ENCODE data around the gene SLC16A10. TPM values are rescaled to one million over a fixed set of nuclear protein-coding genes. Genes with fewer than 3 reads are reported as not detected.
"Not testable (repeated sequence)": the region's sequence is repeated elsewhere in the genome, so short reads cannot be mapped to it uniquely, and the experiment has no call there.

The SLC16A10 gene
- not detected for polyA plus RNA-seq

- Mint-ChIP-seq H3K36me3 (no peaks in the 10 kb centered on the region), H3K4me1 (peaks cover 13 to 18% of the 10 kb centered on the region in 2 donors), H3K4me3 (peak within 1 kb of the TSS; percentile 77 to 86 (median 83)), H3K27me3 (ENCODE audit: low read depth in 3 of 3) (peaks cover 11 to 27% (median 14%) of the 10 kb centered on the region in 3 donors), H3K27ac (no peak within 1 kb of the TSS), H3K9me3 (no peaks in the 10 kb centered on the region)
- DNase-seq: peak; percentile 26 to 39 (median 27)
Measured at GRCh38 chr6:111087106-111087835, at the start of gene SLC16A10. Gene SLC16A10 (plus strand): TSS chr6:111087503. CDS start chr6:111087753, 250 bp downstream.

GRCh38 chr6:111038534-111039252 is 48.6 kb upstream of the SLC16A10 start:
- no peak overlapping the region for H3K4me3 Mint-ChIP-seq
- H3K27ac Mint-ChIP-seq: no peak overlapping the region
- H3K9me3 Mint-ChIP-seq: no peaks in the 10 kb centered on the region

GRCh38 chr6:111041917-111042316 is 45.4 kb upstream of the SLC16A10 start:
- Mint-ChIP-seq H3K4me3 (no peak overlapping the region), H3K27ac (no peak overlapping the region), H3K4me1 (no peaks in the 10 kb centered on the region), H3K36me3 (no peaks in the 10 kb centered on the region), H3K27me3 (ENCODE audit: low read depth in 3 of 3) (peaks cover 0 to 2% (median 0%) of the 10 kb centered on the region in 3 donors), H3K9me3 (no peaks in the 10 kb centered on the region)
- no peak for DNase-seq

More at GRCh38 chr6:111038534-111039252, 48.6 kb upstream of the SLC16A10 start:
- H3K4me1 Mint-ChIP-seq: no peaks in the 10 kb centered on the region
- no peak for DNase-seq
- no peaks in the 10 kb centered on the region for H3K36me3 Mint-ChIP-seq
- H3K27me3 Mint-ChIP-seq (ENCODE audit: low read depth in 3 of 3): no peaks in the 10 kb centered on the region

- H3K27me3 Mint-ChIP-seq (ENCODE audit: low read depth in 3 of 3): peaks cover 0 to 4% (median 3%) of the 10 kb centered on the region in 3 donors
- no peaks in the 10 kb centered on the region for H3K9me3 Mint-ChIP-seq
- H3K27ac Mint-ChIP-seq: no peak overlapping the region
- H3K36me3 Mint-ChIP-seq: no peaks in the 10 kb centered on the region
- no peak overlapping the region for H3K4me3 Mint-ChIP-seq
- H3K4me1 Mint-ChIP-seq: no peaks in the 10 kb centered on the region
- DNase-seq: no peak
Measured at GRCh38 chr6:111047244-111047643, 40.1 kb upstream of the SLC16A10 start.

GRCh38 chr6:111050261-111051023 is 36.9 kb upstream of the SLC16A10 start:
- H3K27ac Mint-ChIP-seq: no peak overlapping the region

GRCh38 chr6:111052171-111052570 is 35.1 kb upstream of the SLC16A10 start:
- Mint-ChIP-seq H3K36me3 (no peaks in the 10 kb centered on the region), H3K9me3 (no peaks in the 10 kb centered on the region), H3K27ac (no peak overlapping the region), H3K4me3 (no peak overlapping the region), H3K27me3 (ENCODE audit: low read depth in 3 of 3) (peaks cover 2 to 3% (median 3%) of the 10 kb centered on the region in 3 donors), H3K4me1 (no peaks in the 10 kb centered on the region)
- no peak for DNase-seq

More at GRCh38 chr6:111050261-111051023, 36.9 kb upstream of the SLC16A10 start:
- H3K9me3 Mint-ChIP-seq: no peaks in the 10 kb centered on the region
- H3K4me1 Mint-ChIP-seq: no peaks in the 10 kb centered on the region
- no peak for DNase-seq
- peaks cover 2 to 3% (median 2%) of the 10 kb centered on the region in 3 donors for H3K27me3 Mint-ChIP-seq (ENCODE audit: low read depth in 3 of 3)
- no peak overlapping the region for H3K4me3 Mint-ChIP-seq
- no peaks in the 10 kb centered on the region for H3K36me3 Mint-ChIP-seq

- H3K4me1 Mint-ChIP-seq: no peaks in the 10 kb centered on the region
- DNase-seq: peak in 2 of 3 donors; percentile 2 to 4
- no peaks in the 10 kb centered on the region for H3K9me3 Mint-ChIP-seq
- no peak overlapping the region for H3K27ac Mint-ChIP-seq
- no peak overlapping the region for H3K4me3 Mint-ChIP-seq
- peaks cover 0 to 3% (median 0%) of the 10 kb centered on the region in 3 donors for H3K36me3 Mint-ChIP-seq
- H3K27me3 Mint-ChIP-seq (ENCODE audit: low read depth in 3 of 3): peaks cover 5 to 6% (median 6%) of the 10 kb centered on the region in 3 donors
Measured at GRCh38 chr6:111057074-111057752, 30.1 kb upstream of the SLC16A10 start.

- no peaks in the 10 kb centered on the region for H3K4me1 Mint-ChIP-seq
- peaks cover 0 to 8% (median 0%) of the 10 kb centered on the region in 6 donors for H3K9me3 Mint-ChIP-seq
- no peak overlapping the region for H3K4me3 Mint-ChIP-seq
- H3K27me3 Mint-ChIP-seq (ENCODE audit: low read depth in 3 of 3): peaks cover 3 to 15% (median 6%) of the 10 kb centered on the region in 3 donors
- DNase-seq: no peak
- peaks cover 0 to 3% (median 0%) of the 10 kb centered on the region in 3 donors for H3K36me3 Mint-ChIP-seq
- no peak overlapping the region for H3K27ac Mint-ChIP-seq
Measured at GRCh38 chr6:111061508-111061907, 25.8 kb upstream of the SLC16A10 start.

- DNase-seq, H3K9me3 Mint-ChIP-seq, H3K36me3 Mint-ChIP-seq, H3K4me1 Mint-ChIP-seq, H3K27ac Mint-ChIP-seq, H3K4me3 Mint-ChIP-seq: not testable (repeated sequence)
- peaks cover 3 to 16% (median 6%) of the 10 kb centered on the region in 3 donors for H3K27me3 Mint-ChIP-seq (ENCODE audit: low read depth in 3 of 3)
Measured at GRCh38 chr6:111061985-111062384, 25.3 kb upstream of the SLC16A10 start.

GRCh38 chr6:111062860-111063259 is 24.4 kb upstream of the SLC16A10 start:
- H3K4me1 Mint-ChIP-seq, H3K27ac Mint-ChIP-seq, DNase-seq, H3K4me3 Mint-ChIP-seq, H3K9me3 Mint-ChIP-seq, H3K36me3 Mint-ChIP-seq: not testable (repeated sequence)
- H3K27me3 Mint-ChIP-seq (ENCODE audit: low read depth in 3 of 3): peaks cover 2 to 17% (median 5%) of the 10 kb centered on the region in 3 donors

GRCh38 chr6:111068109-111068865 is 19.0 kb upstream of the SLC16A10 start:
- DNase-seq: no peak
- H3K9me3 Mint-ChIP-seq: peaks cover 0 to 8% (median 0%) of the 10 kb centered on the region in 6 donors
- H3K36me3 Mint-ChIP-seq: no peaks in the 10 kb centered on the region
- H3K4me3 Mint-ChIP-seq: no peak overlapping the region
- peaks cover 0 to 12% (median 3%) of the 10 kb centered on the region in 3 donors for H3K27me3 Mint-ChIP-seq (ENCODE audit: low read depth in 3 of 3)
- H3K27ac Mint-ChIP-seq: no peak overlapping the region
- H3K4me1 Mint-ChIP-seq: no peaks in the 10 kb centered on the region

GRCh38 chr6:111068866-111069234 is 18.5 kb upstream of the SLC16A10 start:
- H3K4me3 Mint-ChIP-seq: no peak overlapping the region
- H3K36me3 Mint-ChIP-seq: no peaks in the 10 kb centered on the region
- no peak for DNase-seq
- H3K4me1 Mint-ChIP-seq: no peaks in the 10 kb centered on the region
- peaks cover 0 to 6% (median 0%) of the 10 kb centered on the region in 6 donors for H3K9me3 Mint-ChIP-seq
- peaks cover 0 to 12% (median 3%) of the 10 kb centered on the region in 3 donors for H3K27me3 Mint-ChIP-seq (ENCODE audit: low read depth in 3 of 3)
- H3K27ac Mint-ChIP-seq: no peak overlapping the region
